Neuronal stem cell (in vitro differentiated cells): ENCODE results near the gene ZFAND2B.

Experiments used
- DNase-seq: peaks from one replicate; pipeline ENCODE4 v3.0.0-alpha.2; 2013; ENCODE audit warnings: low spot score
- H2AFZ ChIP-seq: one replicate; pipeline ENCODE4 v1.6.1; 2013; ENCODE audit warnings: mild to moderate bottlenecking, low read length, inconsistent platforms
- H2AK5ac ChIP-seq: 2 replicates; pipeline ENCODE4 v1.6.1; 2013; ENCODE audit warnings: low read depth, mild to moderate bottlenecking, inconsistent platforms, low read length, moderate library complexity, mixed read lengths
- H2BK120ac ChIP-seq: 2 replicates; pipeline ENCODE4 v1.6.1; 2013; ENCODE audit warnings: low read depth, mild to moderate bottlenecking, inconsistent platforms, low read length, moderate library complexity, mixed read lengths
- H2BK12ac ChIP-seq: one replicate; pipeline ENCODE4 v1.6.1; 2013; ENCODE audit warnings: low read length, inconsistent platforms
- H2BK15ac ChIP-seq: 2 replicates; pipeline ENCODE4 v1.6.1; 2013; ENCODE audit warnings: mild to moderate bottlenecking, low read length, inconsistent platforms, mixed read lengths
- H2BK5ac ChIP-seq: one replicate; pipeline ENCODE4 v1.6.1; 2013; ENCODE audit warnings: inconsistent platforms, mild to moderate bottlenecking, low read length, moderate library complexity
- H3K14ac ChIP-seq: one replicate; pipeline ENCODE4 v1.6.1; 2013; ENCODE audit warnings: low read length, inconsistent platforms
- H3K18ac ChIP-seq: 2 replicates; pipeline ENCODE4 v1.6.1; 2013; ENCODE audit warnings: low read length, inconsistent platforms
- H3K23ac ChIP-seq: 2 replicates; pipeline ENCODE4 v1.6.1; 2013; ENCODE audit warnings: low read depth, mild to moderate bottlenecking, mixed read lengths, low read length, inconsistent platforms; ENCODE audit not compliant: poor library complexity
- H3K27ac ChIP-seq: replicated peaks from 3 replicates; pipeline ENCODE4 v1.5.1; 2013; ENCODE audit warnings: low read length, inconsistent platforms
- H3K27me3 ChIP-seq, 3 experiments: 2 replicates each; pipeline ENCODE4 v1.6.1; 2013; ENCODE audit warnings: low read length in 3 of 3, mild to moderate bottlenecking in 2 of 3, inconsistent platforms in 1 of 3, low read depth in 1 of 3, mixed read lengths in 1 of 3, moderate library complexity in 1 of 3; ENCODE audit not compliant: control insufficient read depth in 3 of 3, insufficient read depth in 3 of 3
- H3K36me3 ChIP-seq, 2 donors: replicated peaks in 1 of 2; 2 replicates each; pipeline ENCODE4 v1.6.1; 2013; ENCODE audit warnings: low read length in 2 of 2; ENCODE audit not compliant: control insufficient read depth in 2 of 2, insufficient read depth in 2 of 2
- H3K4ac ChIP-seq: 2 replicates; pipeline ENCODE4 v1.6.1; 2013; ENCODE audit warnings: inconsistent platforms, mild to moderate bottlenecking, low read length, moderate library complexity
- H3K4me1 ChIP-seq, 2 donors: 1 replicate in 1 of 2; 2 replicates in 1 of 2; pipeline ENCODE4 v1.6.1; 2013; ENCODE audit warnings: low read length in 2 of 2, low read depth in 1 of 2; ENCODE audit not compliant: control insufficient read depth in 2 of 2, insufficient read depth in 1 of 2
- H3K4me2 ChIP-seq: one replicate; pipeline ENCODE4 v1.6.1; 2013; ENCODE audit warnings: mild to moderate bottlenecking, low read length, inconsistent platforms; ENCODE audit not compliant: insufficient read depth, poor library complexity, severe bottlenecking
- H3K4me3 ChIP-seq, 2 donors: 2 replicates each; pipeline ENCODE4 v1.5.1; 2013; ENCODE audit warnings: low read length in 2 of 2, mild to moderate bottlenecking in 2 of 2, inconsistent platforms in 1 of 2, moderate library complexity in 1 of 2
- H3K79me1 ChIP-seq: one replicate; pipeline ENCODE4 v1.6.1; 2013; ENCODE audit warnings: low read depth, mild to moderate bottlenecking, inconsistent platforms, low read length, moderate library complexity
- H3K9ac ChIP-seq: one replicate; pipeline ENCODE4 v1.6.1; 2013; ENCODE audit warnings: mild to moderate bottlenecking, low read depth, low read length, inconsistent platforms; ENCODE audit not compliant: poor library complexity
- H3K9me3 ChIP-seq, 2 donors: replicated peaks in 1 of 2; 2 replicates each; pipeline versions ENCODE3 to v1.6.1; 2013; ENCODE audit warnings: low read length in 2 of 2, mild to moderate bottlenecking in 2 of 2, inconsistent platforms in 1 of 2, low read depth in 1 of 2, mixed read lengths in 1 of 2, moderate library complexity in 1 of 2; ENCODE audit not compliant: control insufficient read depth in 2 of 2, insufficient read depth in 1 of 2
- H4K8ac ChIP-seq: one replicate; pipeline ENCODE4 v1.6.1; 2013; ENCODE audit warnings: low read depth, mild to moderate bottlenecking, inconsistent platforms, low read length, moderate library complexity
- H4K91ac ChIP-seq: one replicate; pipeline ENCODE4 v1.6.1; 2013; ENCODE audit warnings: low read length, low read depth, mild to moderate bottlenecking, inconsistent platforms; ENCODE audit not compliant: poor library complexity
- WGBS, 2 donors: extraction: QIAGEN DNeasy Blood & Tissue Kit; methylation state at CpG; one replicate each; pipeline ENCODE4 v1.1.7; 2013; ENCODE audit warnings: missing lambda C conversion rate in 2 of 2, mixed read lengths in 1 of 2; ENCODE audit not compliant: insufficient read length in 2 of 2, insufficient replicate concordance in 1 of 2; ENCODE audit errors: extremely low coverage in 2 of 2; 5-methylcytosine and 5-hydroxymethylcytosine counted together

Gene ZFAND2B

GRCh38 chr2:219204425-219205164 lies 2.0 kb upstream of the ZFAND2B start:
- Histone ChIP-seq H3K27me3 (no peaks in the 10 kb centered on the region), H3K4me2 (no peak overlapping the region), H2BK120ac (no peak overlapping the region), H3K18ac (no peak overlapping the region), H3K4ac (no peak overlapping the region), H3K9me3 (peaks cover 0 to 2% of the 10 kb centered on the region in 2 donors), H2BK15ac (no peak overlapping the region), H3K4me1 (peaks cover 7 to 8% of the 10 kb centered on the region in 2 donors), H3K27ac (no peak overlapping the region), H4K8ac (no peak overlapping the region), H2AK5ac (no peak overlapping the region), H3K79me1 (no peaks in the 10 kb centered on the region), H3K4me3 (no peak overlapping the region), H2BK5ac (no peak overlapping the region), H4K91ac (no peak overlapping the region), H2AFZ (no peak overlapping the region), H3K9ac (no peak overlapping the region), H3K36me3 (peaks cover 14 to 18% of the 10 kb centered on the region in 2 donors), H3K14ac (no peak overlapping the region), H2BK12ac (no peak overlapping the region), H3K23ac (no peak overlapping the region)
- DNase-seq = no peak
- no CpG with 5 or more reads among the region's 7 CpGs for WGBS, 2 donors

- H3K27me3 ChIP-seq = no peaks in the 10 kb centered on the region
- H3K36me3 ChIP-seq = peaks cover 17 to 23% of the 10 kb centered on the region in 2 donors
- no peak overlapping the region for H2BK120ac ChIP-seq
- no peak overlapping the region for H3K4me2 ChIP-seq
- no peaks in the 10 kb centered on the region for H3K79me1 ChIP-seq
- no peak overlapping the region for H3K9ac ChIP-seq
- H2AFZ ChIP-seq = no peak overlapping the region
- H3K14ac ChIP-seq = no peak overlapping the region
- no peak overlapping the region for H2AK5ac ChIP-seq
- no peak overlapping the region for H3K27ac ChIP-seq
- no CpG with 5 or more reads among the region's 5 CpGs for WGBS, 2 donors
- no peak for DNase-seq
- no peak overlapping the region for H3K4ac ChIP-seq
- no peak overlapping the region for H2BK5ac ChIP-seq
- no peak overlapping the region for H3K23ac ChIP-seq
- no peak overlapping the region for H4K8ac ChIP-seq
- no peak overlapping the region for H2BK12ac ChIP-seq
- peaks cover 7 to 8% of the 10 kb centered on the region in 2 donors for H3K4me1 ChIP-seq
- H3K9me3 ChIP-seq = peaks cover 0 to 2% of the 10 kb centered on the region in 2 donors
- H4K91ac ChIP-seq = no peak overlapping the region
- no peak overlapping the region for H3K4me3 ChIP-seq
- H2BK15ac ChIP-seq = no peak overlapping the region
- no peak overlapping the region for H3K18ac ChIP-seq
Measured at GRCh38 chr2:219205165-219205538, 1.4 kb upstream of the ZFAND2B start.

- no peak overlapping the region for H2BK120ac ChIP-seq
- peak overlapping the region; percentile 54 to 88 for H3K4me3 ChIP-seq
- DNase-seq = no peak
- H4K91ac ChIP-seq = no peak overlapping the region
- no CpG with 5 or more reads among the region's 7 CpGs for WGBS, 2 donors
- no peak overlapping the region for H3K27ac ChIP-seq
- H2BK12ac ChIP-seq = no peak overlapping the region
- H4K8ac ChIP-seq = no peak overlapping the region
- H3K14ac ChIP-seq = no peak overlapping the region
- H2BK5ac ChIP-seq = no peak overlapping the region
- no peak overlapping the region for H2BK15ac ChIP-seq
- H2AK5ac ChIP-seq = no peak overlapping the region
- H3K4me2 ChIP-seq = peak overlapping the region; percentile 57
- no peaks in the 10 kb centered on the region for H3K79me1 ChIP-seq
- H3K36me3 ChIP-seq = peaks cover 23 to 31% of the 10 kb centered on the region in 2 donors
- H3K23ac ChIP-seq = no peak overlapping the region
- H3K9me3 ChIP-seq = peaks cover 0 to 2% of the 10 kb centered on the region in 2 donors
- no peak overlapping the region for H3K9ac ChIP-seq
- no peak overlapping the region for H3K18ac ChIP-seq
- no peak overlapping the region for H3K4ac ChIP-seq
- peaks cover 7 to 8% of the 10 kb centered on the region in 2 donors for H3K4me1 ChIP-seq
- H2AFZ ChIP-seq = peak overlapping the region; percentile 96
- H3K27me3 ChIP-seq = no peaks in the 10 kb centered on the region
Measured at GRCh38 chr2:219205981-219206327, 628 bp upstream of the ZFAND2B start.

- H3K18ac ChIP-seq = peak overlapping the region; percentile 33
- peak overlapping the region; percentile 54 to 82 for H3K4me3 ChIP-seq
- no peak overlapping the region for H2AK5ac ChIP-seq
- no peak overlapping the region for H4K8ac ChIP-seq
- H3K14ac ChIP-seq = no peak overlapping the region
- H2BK120ac ChIP-seq = no peak overlapping the region
- H3K4me2 ChIP-seq = peak overlapping the region; percentile 51
- no peak overlapping the region for H2BK5ac ChIP-seq
- peaks cover 30 to 41% of the 10 kb centered on the region in 2 donors for H3K36me3 ChIP-seq
- H3K23ac ChIP-seq = no peak overlapping the region
- H2BK12ac ChIP-seq = no peak overlapping the region
- H3K4ac ChIP-seq = no peak overlapping the region
- H3K9me3 ChIP-seq = peaks cover 0 to 2% of the 10 kb centered on the region in 2 donors
- no peak overlapping the region for H4K91ac ChIP-seq
- no peak for DNase-seq
- no peaks in the 10 kb centered on the region for H3K27me3 ChIP-seq
- WGBS, 2 donors = no CpG with 5 or more reads among the region's 22 CpGs
- no peak overlapping the region for H2BK15ac ChIP-seq
- peak overlapping the region; percentile 45 for H3K9ac ChIP-seq
- no peaks in the 10 kb centered on the region for H3K79me1 ChIP-seq
- H2AFZ ChIP-seq = peak overlapping the region; percentile 96
- peak overlapping the region; percentile 93 for H3K27ac ChIP-seq
- H3K4me1 ChIP-seq = peaks cover 7 to 8% of the 10 kb centered on the region in 2 donors
Measured at GRCh38 chr2:219207134-219207883, 727 bp downstream of the ZFAND2B start.
